Thyroid gland (tissue), 4 donors: ENCODE data around the gene HOXC6.

ENCODE experiments used
- CTCF ChIP-seq, 6 experiments: fragments of 200-600 bp in 3 of 6; fragments of 450-650 bp in 3 of 6; sonication (generic) in 3 of 6; IDR thresholded peaks; one replicate each; pipeline ENCODE4 v1.5.1; 2016 to 2019; ENCODE audit warnings: antibody characterized with exemption in 6 of 6, mild to moderate bottlenecking in 2 of 6, inconsistent platforms in 1 of 6, moderate library complexity in 1 of 6
- POLR2A ChIP-seq, 2 donors: fragments of 450-650 bp; IDR thresholded peaks; one replicate each; pipeline ENCODE4 v1.6.1; 2017; ENCODE audit warnings: antibody characterized with exemption in 2 of 2, mild to moderate bottlenecking in 2 of 2, moderate library complexity in 1 of 2

GRCh38 chr12:53994009-53994263 lies 34.3 kb upstream of the HOXC6 start:
- TF ChIP-seq CTCF (IDR thresholded peaks at IDR 0.05): no peak
- no peak for TF ChIP-seq POLR2A (IDR thresholded peaks at IDR 0.05)
